T1000 (cell line): Measurements from ENCODE around the gene ANKRD13D.
"Not testable (repeated sequence)": the region's sequence is repeated elsewhere in the genome, so short reads cannot be mapped to it uniquely, and the experiment has no call there.

Experiments used
- DNase-seq: peaks from one replicate; lab custom pipeline; 2025; ENCODE audit warnings: mixed read lengths; lab: John Stamatoyannopoulos, UW

Gene ANKRD13D

GRCh38 chr11:67317205-67317887, 28.2 kb downstream of the ANKRD13D start:
- peak; percentile 98 for DNase-seq

GRCh38 chr11:67317888-67318555, 28.9 kb downstream of the ANKRD13D start:
- DNase-seq, result no peak

- DNase-seq, result not testable (repeated sequence)
Measured at GRCh38 chr11:67318876-67319275, 29.8 kb downstream of the ANKRD13D start.

GRCh38 chr11:67320011-67320410, 30.9 kb downstream of the ANKRD13D start:
- no peak for DNase-seq

- no peak for DNase-seq
Measured at GRCh38 chr11:67320691-67321090, 31.6 kb downstream of the ANKRD13D start.

- DNase-seq, result no peak
Measured at GRCh38 chr11:67321313-67321871, 32.3 kb downstream of the ANKRD13D start.

- no peak for DNase-seq
Measured at GRCh38 chr11:67322049-67322448, 32.9 kb downstream of the ANKRD13D start.

- no peak for DNase-seq
Measured at GRCh38 chr11:67323526-67323925, 34.4 kb downstream of the ANKRD13D start.

GRCh38 chr11:67332081-67332691, 43.1 kb downstream of the ANKRD13D start:
- DNase-seq, result no peak

- DNase-seq, result no peak
Measured at GRCh38 chr11:67337257-67337656, 48.2 kb downstream of the ANKRD13D start.

GRCh38 chr11:67344264-67344663, 55.2 kb downstream of the ANKRD13D start:
- no peak for DNase-seq

GRCh38 chr11:67345247-67345919, 56.3 kb downstream of the ANKRD13D start:
- DNase-seq, result no peak

GRCh38 chr11:67345920-67346819, 57.1 kb downstream of the ANKRD13D start:
- no peak for DNase-seq

- no peak for DNase-seq
Measured at GRCh38 chr11:67347964-67348749, 59.1 kb downstream of the ANKRD13D start.

- no peak for DNase-seq
Measured at GRCh38 chr11:67349036-67349435, 59.9 kb downstream of the ANKRD13D start.

GRCh38 chr11:67349457-67349856, 60.4 kb downstream of the ANKRD13D start:
- no peak for DNase-seq

- no peak for DNase-seq
Measured at GRCh38 chr11:67349928-67350465, 60.9 kb downstream of the ANKRD13D start.

GRCh38 chr11:67351275-67352005, 62.3 kb downstream of the ANKRD13D start:
- DNase-seq, result no peak
